Keratinocyte (primary cell): ENCODE data around the gene WNT7B. TPM values are rescaled to one million over a fixed set of nuclear protein-coding genes. Genes with fewer than 3 reads are reported as not detected.

Experiments used
- DNase-seq: peaks from one replicate; pipeline ENCODE4 v3.0.0-alpha.2; 2011; ENCODE audit warnings: low read depth, missing footprints, low spot score
- FAIRE-seq: peaks from 2 replicates; lab custom pipeline; 2011; peaks lifted over from hg19 to GRCh38; lab: Jason Lieb, UNC
- H2AFZ ChIP-seq: 2 replicates; pipeline ENCODE4 v1.6.0; 2012; ENCODE audit warnings: low read length, control low read depth, inconsistent platforms; ENCODE audit not compliant: control insufficient read depth
- H3K27ac ChIP-seq: 2 replicates; pipeline ENCODE4 v1.5.1; 2011; ENCODE audit warnings: low read length; ENCODE audit not compliant: control insufficient read depth, insufficient read depth
- H3K27me3 ChIP-seq: 3 replicates; pipeline ENCODE4 v1.6.0; 2011; ENCODE audit warnings: low read length; ENCODE audit not compliant: control insufficient read depth, insufficient read depth; ENCODE audit errors: extremely low read depth
- H3K36me3 ChIP-seq, 2 experiments: 2 replicates in 1 of 2; 3 replicates in 1 of 2; pipeline ENCODE4 v1.5.1; 2011; ENCODE audit warnings: low read length in 2 of 2, mild to moderate bottlenecking in 1 of 2; ENCODE audit not compliant: control insufficient read depth in 2 of 2, insufficient read depth in 2 of 2; ENCODE audit errors: extremely low read depth in 1 of 2
- H3K4me1 ChIP-seq: 3 replicates; pipeline ENCODE4 v1.5.1; 2011; ENCODE audit warnings: low read length; ENCODE audit not compliant: control insufficient read depth, insufficient read depth; ENCODE audit errors: extremely low read depth
- H3K4me2 ChIP-seq: 3 replicates; pipeline ENCODE4 v1.6.0; 2011; ENCODE audit warnings: low read depth, low read length; ENCODE audit not compliant: control insufficient read depth, insufficient read depth; ENCODE audit errors: extremely low read depth
- H3K4me3 ChIP-seq, 3 experiments: fragments of 200-600 bp in 1 of 3; sonication (generic) in 1 of 3; 2 replicates in 2 of 3; 3 replicates in 1 of 3; pipeline ENCODE4 v1.5.1; 2011 to 2016; ENCODE audit warnings: low read length in 3 of 3, mild to moderate bottlenecking in 3 of 3, control low read depth in 2 of 3, inconsistent platforms in 1 of 3, low read depth in 1 of 3, mixed read lengths in 1 of 3, mixed run types in 1 of 3, moderate library complexity in 1 of 3; ENCODE audit not compliant: control insufficient read depth in 2 of 3, insufficient read depth in 2 of 3; ENCODE audit errors: extremely low read depth in 1 of 3
- H3K79me2 ChIP-seq: 2 replicates; pipeline ENCODE4 v1.6.0; 2012; ENCODE audit warnings: low read length; ENCODE audit not compliant: control insufficient read depth, insufficient read depth
- H3K9ac ChIP-seq: 3 replicates; pipeline ENCODE4 v1.6.0; 2011; ENCODE audit warnings: low read length; ENCODE audit not compliant: control insufficient read depth, insufficient read depth; ENCODE audit errors: extremely low read depth
- H3K9me1 ChIP-seq: 3 replicates; pipeline ENCODE4 v1.6.0; 2011; ENCODE audit warnings: low read length; ENCODE audit not compliant: control insufficient read depth, insufficient read depth; ENCODE audit errors: extremely low read depth
- H3K9me3 ChIP-seq: 2 replicates; pipeline ENCODE4 v1.5.1; 2012; ENCODE audit warnings: low read depth, low read length; ENCODE audit not compliant: control insufficient read depth
- H4K20me1 ChIP-seq: 3 replicates; pipeline ENCODE4 v1.6.0; 2011; ENCODE audit warnings: low read length; ENCODE audit not compliant: control insufficient read depth, insufficient read depth; ENCODE audit errors: extremely low read depth
- EZH2 ChIP-seq: IDR thresholded peaks from one replicate; pipeline ENCODE4 v1.6.1; 2012; ENCODE audit warnings: inconsistent platforms, mild to moderate bottlenecking, low read length, moderate library complexity
- dilution Hi-C: fragments of 300-500 bp; cut with MboI; formaldehyde crosslinking; loops from one replicate; pipeline ENCODE4 v1.7.0; 2020; ENCODE audit warnings: low sequenced_read_pairs; ENCODE audit not compliant: extremely low pct_ligation_motif_present
- polyA plus RNA-seq, 5 experiments: library from polyadenylated mRNA; depleted of rRNA in 3 of 5; stranded (reverse) in 3 of 5; stranded (forward) in 1 of 5; unstranded in 1 of 5; fragments of >200 nt; gene quantifications; 1 replicate in 1 of 5; 2 replicates in 3 of 5; 3 replicates in 1 of 5; pipeline versions ENCODE4 v1.2.1 to v1.2.3, GENCODE V29; 2011 to 2012; ENCODE audit warnings: missing spikeins in 2 of 5, low read depth in 1 of 5, low replicate concordance in 1 of 5
- TF ChIP-seq, protein P1 (sequence below), 3 experiments: IDR thresholded peaks in 1 of 3; conservative IDR thresholded peaks in 1 of 3; optimal IDR thresholded peaks in 1 of 3; 2 replicates in 2 of 3; 3 replicates in 1 of 3; pipeline versions ENCODE3 to v1.5.1; 2011; ENCODE audit warnings: low read length in 3 of 3, mild to moderate bottlenecking in 3 of 3, moderate library complexity in 2 of 3, control low read depth in 1 of 3, inconsistent platforms in 1 of 3; ENCODE audit not compliant: insufficient read depth in 2 of 3; ENCODE audit errors: extremely low read depth in 1 of 3

WNT7B gene
- polyA plus RNA-seq, 1 donor (not counting 4 experiments of a cell fraction or from before 2014, with no cell fraction given) = 1.7 TPM

- H3K79me2 ChIP-seq = no peaks in the 10 kb centered on the region
- H3K4me1 ChIP-seq = peaks cover 44% of the 10 kb centered on the region
- no peak for FAIRE-seq
- H3K9ac ChIP-seq = no peak overlapping the region
- H3K36me3 ChIP-seq = no peaks in the 10 kb centered on the region
- H3K4me3 ChIP-seq = no peak overlapping the region
- no peak overlapping the region for H3K27ac ChIP-seq
- H3K9me1 ChIP-seq = peaks cover 2% of the 10 kb centered on the region
- H3K4me2 ChIP-seq = no peak overlapping the region
- H4K20me1 ChIP-seq = peaks cover 6% of the 10 kb centered on the region
- dilution Hi-C loops = no loop called here
- peaks cover 10% of the 10 kb centered on the region for H3K27me3 ChIP-seq
- H3K9me3 ChIP-seq = no peaks in the 10 kb centered on the region
- no peak for DNase-seq
- H2AFZ ChIP-seq = no peak overlapping the region
- no peak for TF ChIP-seq EZH2
- TF ChIP-seq, protein P1, sequence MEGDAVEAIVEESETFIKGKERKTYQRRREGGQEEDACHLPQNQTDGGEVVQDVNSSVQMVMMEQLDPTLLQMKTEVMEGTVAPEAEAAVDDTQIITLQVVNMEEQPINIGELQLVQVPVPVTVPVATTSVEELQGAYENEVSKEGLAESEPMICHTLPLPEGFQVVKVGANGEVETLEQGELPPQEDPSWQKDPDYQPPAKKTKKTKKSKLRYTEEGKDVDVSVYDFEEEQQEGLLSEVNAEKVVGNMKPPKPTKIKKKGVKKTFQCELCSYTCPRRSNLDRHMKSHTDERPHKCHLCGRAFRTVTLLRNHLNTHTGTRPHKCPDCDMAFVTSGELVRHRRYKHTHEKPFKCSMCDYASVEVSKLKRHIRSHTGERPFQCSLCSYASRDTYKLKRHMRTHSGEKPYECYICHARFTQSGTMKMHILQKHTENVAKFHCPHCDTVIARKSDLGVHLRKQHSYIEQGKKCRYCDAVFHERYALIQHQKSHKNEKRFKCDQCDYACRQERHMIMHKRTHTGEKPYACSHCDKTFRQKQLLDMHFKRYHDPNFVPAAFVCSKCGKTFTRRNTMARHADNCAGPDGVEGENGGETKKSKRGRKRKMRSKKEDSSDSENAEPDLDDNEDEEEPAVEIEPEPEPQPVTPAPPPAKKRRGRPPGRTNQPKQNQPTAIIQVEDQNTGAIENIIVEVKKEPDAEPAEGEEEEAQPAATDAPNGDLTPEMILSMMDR (optimal IDR thresholded peaks at IDR 0.05 in 1 of 3, IDR thresholded peaks at IDR 0.05 in 1 of 3, conservative IDR thresholded peaks at IDR 0.05 in 1 of 3; ENCODE audit: extremely low read depth in 1 of 3, insufficient read depth in 2 of 3, low read length in 3 of 3) = no peak
These were observed 11.4 kb downstream of the WNT7B start for GRCh38 chr22:45965563-45965962.

GRCh38 chr22:45964926-45965527, 11.9 kb downstream of the WNT7B start:
- Histone ChIP-seq H2AFZ (no peak overlapping the region), H3K36me3 (no peaks in the 10 kb centered on the region), H3K27ac (no peak overlapping the region), H4K20me1 (peaks cover 6% of the 10 kb centered on the region), H3K79me2 (no peaks in the 10 kb centered on the region), H3K27me3 (peaks cover 10% of the 10 kb centered on the region), H3K9ac (peak overlapping the region; percentile 9), H3K9me3 (no peaks in the 10 kb centered on the region), H3K4me1 (peaks cover 43% of the 10 kb centered on the region), H3K4me3 (no peak overlapping the region), H3K4me2 (no peak overlapping the region), H3K9me1 (peaks cover 2% of the 10 kb centered on the region)
- dilution Hi-C loops = no loop called here
- FAIRE-seq = no peak
- DNase-seq = no peak
- TF ChIP-seq, protein P1 (optimal IDR thresholded peaks at IDR 0.05 in 1 of 3, IDR thresholded peaks at IDR 0.05 in 1 of 3, conservative IDR thresholded peaks at IDR 0.05 in 1 of 3; ENCODE audit: extremely low read depth in 1 of 3, insufficient read depth in 2 of 3, low read length in 3 of 3) = no peak
- TF ChIP-seq EZH2 = no peak
